ENCODE measurements around the gene SMIM14. TPM values are rescaled to one million over a fixed set of nuclear protein-coding genes. Genes with fewer than 3 reads are reported as not detected.

SMIM14 gene
- total and polyA plus RNA-seq, 9 of the 15 experiments (the other 6 are each of a cell fraction or from before 2014, with no cell fraction given), result 0.98 to 3.7 (median 2.2) TPM

GRCh38 chr4:39504538-39504937 lies 134.1 kb downstream of the SMIM14 start:
- Histone ChIP-seq H3K36me3 (ENCODE audit: control insufficient read depth, insufficient read depth, low read length) (peaks cover 66% of the 10 kb centered on the region), H2AFZ (ENCODE audit: low read depth, low read length) (no peak overlapping the region), H3K9me1 (ENCODE audit: control insufficient read depth, insufficient read depth, low read length) (no peaks in the 10 kb centered on the region), H3K27ac (ENCODE audit: extremely low read depth, low read depth, low read length) (no peak overlapping the region), H3K4me1 (replicated peaks in 1 of 2; ENCODE audit: control insufficient read depth in 2 of 2, insufficient read depth in 2 of 2, low read length in 2 of 2) (no peaks in the 10 kb centered on the region), H3K4me3 (no peak overlapping the region), H3K9ac (ENCODE audit: insufficient read depth in 1 of 2, low read depth in 2 of 2, low read length in 2 of 2) (no peak overlapping the region), H3K4me2 (ENCODE audit: insufficient read depth, low read length) (no peak overlapping the region), H4K20me1 (replicated peaks; ENCODE audit: control insufficient read depth, insufficient read depth, low read length) (no peaks in the 10 kb centered on the region), H3K9me3 (replicated peaks; ENCODE audit: control insufficient read depth, insufficient read depth, low read depth, low read length) (no peaks in the 10 kb centered on the region), H3K79me2 (ENCODE audit: control insufficient read depth, insufficient read depth, low read length) (no peaks in the 10 kb centered on the region), H3K27me3 (ENCODE audit: control insufficient read depth in 2 of 2, insufficient read depth in 2 of 2, low read length in 2 of 2) (no peaks in the 10 kb centered on the region)
- no TSS peak for BruUV-seq (replicated peaks)
- CTCF ChIA-PET (ENCODE audit: low intra/inter-chr PET ratio), result no interaction called here
- ATAC-seq, result no peak
- FAIRE-seq, result no peak
- WGBS (ENCODE audit: insufficient coverage, low coverage, missing lambda C conversion rate), result 97% methylated on average over 2 of the region's 2 CpGs
- no peak for DNase-seq (ENCODE audit: extremely low read depth in 1 of 4, low spot score in 3 of 4)
- in situ Hi-C loops (cut with MboI) (no loop called here), intact Hi-C loops (cut with micrococcal nuclease) (no loop called here)
- TF ChIP-seq ZNF224 (CRISPR knock-in tag; IDR thresholded peaks at IDR 0.05) (no peak), XRCC5 (IDR thresholded peaks at IDR 0.05; ENCODE audit: low read depth, low read length) (no peak), THAP12 (CRISPR knock-in tag; IDR thresholded peaks at IDR 0.05) (no peak), CHD7 (IDR thresholded peaks at IDR 0.05; ENCODE audit: low read depth, low read length) (no peak), FOXA3 (CRISPR knock-in tag; conservative IDR thresholded peaks at IDR 0.05 in 1 of 2, IDR thresholded peaks at IDR 0.05 in 1 of 2) (no peak), ZNF316 (IDR thresholded peaks at IDR 0.05) (no peak), SAFB2 (IDR thresholded peaks at IDR 0.05; ENCODE audit: borderline replicate concordance, low read depth, low read length, severe bottlenecking) (no peak), ZNF830 (CRISPR knock-in tag; IDR thresholded peaks at IDR 0.05) (no peak)
- POLR2A ChIA-PET, result no interaction called here

Data from K562 (cell line).